Upper lobe of left lung (tissue), 4 donors: Measurements from ENCODE around the gene CDK5R1.

Source experiments
- POLR2A ChIP-seq, 4 donors: fragments of 450-650 bp; IDR thresholded peaks; one replicate each; pipeline ENCODE4 v1.5.1; 2016 to 2017; ENCODE audit warnings: antibody characterized with exemption in 4 of 4, mild to moderate bottlenecking in 2 of 4
- POLR2AphosphoS5 ChIP-seq, 2 donors: sonication (generic); formaldehyde crosslinking; IDR thresholded peaks; one replicate each; pipeline ENCODE4 v1.5.1; 2017; ENCODE audit warnings: antibody characterized with exemption in 2 of 2
- TF ChIP-seq, protein P1 (sequence below), 6 experiments: fragments of 450-650 bp in 4 of 6; fragments of 200-600 bp in 2 of 6; sonication (generic) in 2 of 6; IDR thresholded peaks; one replicate each; pipeline ENCODE4 v1.5.1; 2016 to 2019; ENCODE audit warnings: antibody characterized with exemption in 6 of 6

DNA sequence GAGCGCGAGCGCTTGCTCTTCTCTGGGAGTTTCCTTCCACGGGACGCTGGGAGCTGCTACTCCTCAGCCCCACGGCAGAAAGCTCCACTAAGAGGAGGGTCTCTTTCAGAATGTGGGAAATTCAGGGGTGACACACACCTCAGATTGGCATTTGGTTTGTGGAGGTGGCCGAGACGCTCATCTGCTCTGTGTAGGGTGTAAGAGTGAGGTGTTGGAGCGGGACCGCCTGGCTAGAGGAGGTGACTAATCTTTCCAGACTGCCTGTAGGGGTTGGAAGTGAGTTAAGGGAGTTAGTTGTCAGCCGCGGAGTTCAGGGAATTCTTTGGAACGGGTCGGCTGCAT, 41.7 kb upstream of the CDK5R1 start:
- TF ChIP-seq, protein P1, sequence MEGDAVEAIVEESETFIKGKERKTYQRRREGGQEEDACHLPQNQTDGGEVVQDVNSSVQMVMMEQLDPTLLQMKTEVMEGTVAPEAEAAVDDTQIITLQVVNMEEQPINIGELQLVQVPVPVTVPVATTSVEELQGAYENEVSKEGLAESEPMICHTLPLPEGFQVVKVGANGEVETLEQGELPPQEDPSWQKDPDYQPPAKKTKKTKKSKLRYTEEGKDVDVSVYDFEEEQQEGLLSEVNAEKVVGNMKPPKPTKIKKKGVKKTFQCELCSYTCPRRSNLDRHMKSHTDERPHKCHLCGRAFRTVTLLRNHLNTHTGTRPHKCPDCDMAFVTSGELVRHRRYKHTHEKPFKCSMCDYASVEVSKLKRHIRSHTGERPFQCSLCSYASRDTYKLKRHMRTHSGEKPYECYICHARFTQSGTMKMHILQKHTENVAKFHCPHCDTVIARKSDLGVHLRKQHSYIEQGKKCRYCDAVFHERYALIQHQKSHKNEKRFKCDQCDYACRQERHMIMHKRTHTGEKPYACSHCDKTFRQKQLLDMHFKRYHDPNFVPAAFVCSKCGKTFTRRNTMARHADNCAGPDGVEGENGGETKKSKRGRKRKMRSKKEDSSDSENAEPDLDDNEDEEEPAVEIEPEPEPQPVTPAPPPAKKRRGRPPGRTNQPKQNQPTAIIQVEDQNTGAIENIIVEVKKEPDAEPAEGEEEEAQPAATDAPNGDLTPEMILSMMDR (IDR thresholded peaks at IDR 0.05), result no peak
- TF ChIP-seq POLR2A (IDR thresholded peaks at IDR 0.05), result peak in 1 of 4 donors; percentile 15
- no peak for TF ChIP-seq POLR2AphosphoS5 (IDR thresholded peaks at IDR 0.05)
